AG04449 (cell line): Measurements from ENCODE around the gene DUSP3.

Experiments used
- CTCF ChIA-PET: fragments of 350-600 bp; formaldehyde crosslinking; extraction: SDS; loops from one replicate; lab custom pipeline; 2021; ENCODE audit warnings: antibody characterized with exemption; lab: Yijun Ruan, JAX
- POLR2A ChIA-PET: fragments of 400-600, 350-600 bp; formaldehyde crosslinking; extraction: SDS; loops from one replicate; lab custom pipeline; 2020; ENCODE audit warnings: antibody characterized with exemption, inconsistent platforms; lab: Yijun Ruan, JAX
- DNase-seq: peaks from one replicate; pipeline ENCODE4 v3.0.0-alpha.2; 2010; ENCODE audit warnings: low read depth, low spot score
- H3K4me3 ChIP-seq: 2 replicates; pipeline ENCODE4 v1.5.1; 2011; ENCODE audit warnings: low read depth, mild to moderate bottlenecking, control low read depth, low read length
- CTCF ChIP-seq: IDR thresholded peaks from one replicate; pipeline ENCODE4 v1.5.1; 2011; ENCODE audit warnings: mild to moderate bottlenecking, moderate library complexity, low read length, control low read depth, inconsistent platforms; ENCODE audit not compliant: insufficient read depth; ENCODE audit errors: missing control alignments

The DUSP3 gene

GRCh38 chr17:43779145-43780125 lies 658 bp upstream of the DUSP3 start:
- POLR2A ChIA-PET = interaction anchor here (0.6 to 0.7 kb wide), 3 partner anchors 10 to 264 kb away, joined by 3 read pairs; no protein-coding TSS in a partner anchor
- DNase-seq = no peak
- CTCF ChIA-PET = interaction anchor here (1.0 to 5.1 kb wide), 6 partner anchors 10 to 84 kb away, joined by 4 to 55 read pairs (median 6); no protein-coding TSS in a partner anchor
- H3K4me3 ChIP-seq = peak overlapping the region; percentile 66
- no peak for TF ChIP-seq CTCF

DNA sequence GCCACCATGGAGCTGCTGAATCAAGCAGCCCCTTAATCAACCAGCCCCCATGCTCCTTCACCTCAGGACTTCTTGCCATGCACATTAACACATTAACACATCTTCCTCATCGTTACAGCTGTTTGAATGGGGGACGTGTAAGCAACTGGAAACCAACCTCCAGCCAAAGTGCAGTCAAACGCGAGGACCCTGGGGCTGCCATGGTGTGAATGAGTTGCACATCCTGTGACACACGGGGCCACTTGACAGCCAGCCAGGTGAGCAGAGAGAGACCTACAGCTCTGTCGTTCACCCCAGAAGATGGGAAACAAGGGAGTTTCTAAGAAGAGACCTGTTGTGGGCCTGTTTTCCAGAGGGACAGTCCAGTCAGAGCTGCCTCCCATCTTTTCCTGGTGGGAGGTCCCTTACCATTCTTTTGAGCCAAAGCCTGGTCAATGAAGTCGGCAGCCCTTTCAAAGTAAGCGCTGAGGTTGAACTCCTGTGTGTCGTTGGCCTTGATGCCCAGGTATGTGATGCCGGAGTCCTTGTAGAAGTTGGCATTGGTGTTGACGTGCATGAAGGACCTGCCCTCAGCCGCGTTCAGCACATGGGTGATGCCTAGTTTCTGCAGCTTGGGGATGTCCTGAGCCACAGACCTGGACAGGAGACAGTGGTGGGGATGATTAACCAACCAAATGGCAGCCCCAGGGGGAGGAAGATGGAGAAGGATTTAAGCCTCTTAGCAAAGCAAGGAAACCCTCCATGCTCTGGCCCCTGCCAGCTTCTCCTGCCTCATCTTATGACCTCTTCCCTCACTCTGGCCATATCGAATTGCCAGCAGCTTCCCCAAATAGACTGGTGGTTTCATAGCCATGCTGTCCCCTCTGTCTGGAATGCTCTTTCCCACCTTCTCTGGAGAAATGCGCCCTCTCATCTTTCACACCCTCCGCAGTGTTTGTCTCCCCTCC lies 4.2 kb downstream of the DUSP3 start:
- ChIA-PET CTCF (interaction anchor here (2.1 to 5.1 kb wide), 4 partner anchors 8 to 80 kb away, joined by 6 to 55 read pairs (median 32); partner anchors contain the start of genes CD300LG and SOST), POLR2A (no interaction called here)
- H3K4me3 ChIP-seq = no peak overlapping the region
- no peak for DNase-seq
- no peak for TF ChIP-seq CTCF

- POLR2A ChIA-PET = no interaction called here
- CTCF ChIA-PET = interaction anchor here (0.9 to 4.4 kb wide), 7 partner anchors 9 to 196 kb away, joined by 3 to 32 read pairs (median 4); partner anchors contain the start of gene SOST
- TF ChIP-seq CTCF = no peak
- DNase-seq = no peak
- no peak overlapping the region for H3K4me3 ChIP-seq
These were observed 5.7 kb downstream of the DUSP3 start for GRCh38 chr17:43772877-43773648.

DNA sequence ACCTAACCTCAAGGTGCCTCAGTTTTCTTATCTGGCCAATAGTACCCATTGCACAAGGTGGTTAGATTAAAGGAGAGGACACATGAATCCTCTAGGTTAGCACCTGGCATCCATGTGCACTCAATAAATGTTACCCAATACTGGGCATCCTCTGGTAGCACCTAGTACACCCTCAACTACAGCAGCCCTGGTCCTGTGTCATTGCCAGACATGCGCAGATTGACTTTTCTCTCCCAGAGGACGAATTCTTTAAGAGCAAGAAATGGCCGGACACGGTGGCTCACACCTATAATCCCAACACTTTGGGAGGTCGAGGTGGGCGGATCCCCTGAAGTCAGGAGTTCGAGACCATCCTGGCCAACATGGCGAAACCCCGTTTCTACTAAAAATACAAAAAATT lies 7.3 kb downstream of the DUSP3 start:
- ChIA-PET CTCF (interaction anchor here (0.8 to 4.4 kb wide), 3 partner anchors 8 to 77 kb away, joined by 3 to 32 read pairs (median 4); partner anchors contain the start of gene SOST), POLR2A (no interaction called here)
- H3K4me3 ChIP-seq = no peak overlapping the region

More for the DNA sequence above, 7.3 kb downstream of the DUSP3 start:
- no peak for DNase-seq
- no peak for TF ChIP-seq CTCF
